A549 treated with CpdA at 1 μM for 4 hours (cell line): Measurements from ENCODE around the gene ALDH3B1. TPM values are rescaled to one million over a fixed set of nuclear protein-coding genes. Genes with fewer than 3 reads are reported as not detected.

Source experiments
- total RNA-seq: library from RNA; stranded (reverse); fragments of 200-300 nt; extraction: Qiagen RNA extraction; gene quantifications from 5 replicates; pipeline ENCODE4 v1.2.3, GENCODE V29; 2022; ENCODE audit warnings: low read depth

The ALDH3B1 gene, protein sequence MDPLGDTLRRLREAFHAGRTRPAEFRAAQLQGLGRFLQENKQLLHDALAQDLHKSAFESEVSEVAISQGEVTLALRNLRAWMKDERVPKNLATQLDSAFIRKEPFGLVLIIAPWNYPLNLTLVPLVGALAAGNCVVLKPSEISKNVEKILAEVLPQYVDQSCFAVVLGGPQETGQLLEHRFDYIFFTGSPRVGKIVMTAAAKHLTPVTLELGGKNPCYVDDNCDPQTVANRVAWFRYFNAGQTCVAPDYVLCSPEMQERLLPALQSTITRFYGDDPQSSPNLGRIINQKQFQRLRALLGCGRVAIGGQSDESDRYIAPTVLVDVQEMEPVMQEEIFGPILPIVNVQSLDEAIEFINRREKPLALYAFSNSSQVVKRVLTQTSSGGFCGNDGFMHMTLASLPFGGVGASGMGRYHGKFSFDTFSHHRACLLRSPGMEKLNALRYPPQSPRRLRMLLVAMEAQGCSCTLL
- total RNA-seq, result 110 to 131 TPM (median 118 TPM) in 5 replicates

DNA sequence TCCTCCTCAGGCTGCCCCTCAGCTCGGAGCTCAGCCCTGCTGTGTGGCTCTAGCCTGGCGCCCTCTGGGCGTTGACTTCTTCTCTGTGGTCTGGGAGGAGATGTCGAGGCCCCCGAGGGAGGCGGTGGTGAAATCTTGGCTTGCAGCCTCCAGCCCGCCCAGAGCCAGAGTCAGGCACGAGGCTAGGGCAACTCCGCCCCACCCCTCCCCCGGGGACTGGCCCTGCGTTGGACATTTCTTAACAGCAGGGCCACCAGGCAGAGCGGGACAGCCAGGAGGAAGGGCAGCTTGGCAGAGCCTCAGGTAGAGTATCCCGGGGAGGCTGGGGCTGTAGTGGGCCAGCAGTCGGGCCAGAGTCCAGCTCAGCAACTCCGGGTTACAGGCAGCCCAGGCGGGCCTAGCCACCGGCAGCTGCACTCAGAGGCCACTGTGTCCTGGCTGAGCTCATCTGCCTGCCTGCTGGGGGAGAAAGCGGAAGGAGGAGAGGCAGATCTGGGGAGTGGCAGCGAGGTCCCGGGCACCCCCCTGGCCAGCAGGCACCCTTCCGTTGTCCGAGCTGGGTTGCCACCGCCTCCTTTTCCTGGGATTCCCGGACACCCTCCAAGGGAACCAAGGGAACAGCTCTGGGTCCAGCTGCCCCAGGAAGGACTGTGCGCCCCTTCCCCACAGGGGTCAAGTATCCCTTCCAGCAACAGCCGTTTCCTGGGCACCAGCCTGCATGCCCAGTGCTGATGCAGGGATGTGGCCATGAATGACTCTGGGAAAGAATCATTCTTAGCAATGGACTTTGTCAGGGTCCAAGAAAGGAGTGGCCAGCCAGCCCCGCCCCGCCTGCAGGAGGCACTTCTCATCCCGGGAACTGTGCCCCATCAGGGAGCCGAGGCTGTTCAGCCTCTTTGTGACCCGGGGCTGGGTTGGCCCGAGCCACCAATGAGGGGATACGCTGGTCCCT is at the start of gene ALDH3B1:
TSS of gene ALDH3B1 (plus strand) at position 238 of the 952 bp plus-strand sequence. CDS start 4,971 bp downstream, outside the sequence.

GRCh38 chr11:68003846-68004550 is 6.1 kb upstream of the ALDH3B1 start, which contains the start of gene UNC93B1:
Gene UNC93B1 (minus strand): TSS chr11:68004097. CDS start chr11:68004043, 54 bp downstream.

GRCh38 chr11:68030318-68031143 is 20.4 kb downstream of the ALDH3B1 start, which contains the start of gene NDUFS8:
Gene NDUFS8 (plus strand): TSS chr11:68030681. CDS start chr11:68032152, 1,471 bp downstream.

DNA sequence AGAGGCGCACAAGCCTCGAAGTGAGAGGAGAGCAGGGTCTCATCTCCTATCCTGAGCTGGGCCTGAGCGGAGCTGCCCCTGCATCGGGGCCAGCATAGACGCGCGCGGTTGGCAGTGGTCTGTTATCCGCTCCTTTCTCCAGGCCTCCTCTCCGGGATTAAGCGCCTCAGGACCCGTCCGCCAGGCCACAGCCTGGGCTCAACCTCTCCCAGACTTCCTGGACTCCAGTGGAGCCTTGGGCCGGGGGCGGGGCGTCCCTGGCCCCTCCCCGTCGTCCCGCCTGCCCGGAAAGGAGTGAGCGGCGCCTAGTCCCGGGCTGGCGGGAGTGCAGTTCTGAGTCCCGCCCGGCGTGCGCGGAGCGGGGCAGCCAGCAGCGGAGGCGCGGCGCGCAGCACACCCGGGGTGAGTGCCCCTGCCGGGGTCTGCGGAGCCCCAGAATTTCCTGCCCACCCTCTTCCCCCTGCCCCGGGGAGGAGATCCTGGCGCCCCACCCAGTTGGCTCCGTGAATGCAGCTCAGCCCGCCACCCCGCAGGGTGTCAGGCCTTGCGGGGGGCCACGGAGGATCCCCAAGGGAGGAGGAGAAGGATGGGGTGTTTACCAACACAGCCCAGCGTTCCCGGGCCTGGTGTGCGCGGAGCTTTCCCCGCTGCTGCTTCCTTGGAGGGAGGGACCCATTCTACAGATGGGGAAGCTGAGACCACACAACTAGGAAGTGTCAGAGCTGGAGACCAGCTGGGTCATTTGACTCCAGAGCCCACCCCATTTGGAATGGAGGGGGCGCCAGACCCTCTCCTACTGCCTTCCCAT is 28.8 kb downstream of the ALDH3B1 start, which contains the start of gene TCIRG1:
TSS of gene TCIRG1 (plus strand) at position 308 of the 808 bp plus-strand sequence. CDS start 2,247 bp downstream, outside the sequence.

Other genes with a start within 250 kb of the ALDH3B1 start
- gene UNC93B1, start 6.2 kb upstream of the ALDH3B1 start, total RNA-seq, result 57.9 to 77.3 TPM (median 69.7 TPM) in 5 replicates
- gene NDUFS8, start 20.4 kb downstream of the ALDH3B1 start, total RNA-seq, result 265 to 410 TPM (median 387 TPM) in 5 replicates
- gene TCIRG1, start 28.7 kb downstream of the ALDH3B1 start, total RNA-seq, result 97.2 to 180 TPM (median 125 TPM) in 5 replicates
- gene CHKA, start 111.1 kb downstream of the ALDH3B1 start, total RNA-seq, result 26.7 to 30.3 TPM (median 27.4 TPM) in 5 replicates
- gene KMT5B, start 203.0 kb downstream of the ALDH3B1 start, total RNA-seq, result 18.5 to 27.3 TPM (median 20.1 TPM) in 5 replicates